Thyroid gland (tissue), 4 donors: ENCODE results near the gene SMIM35. TPM values are rescaled to one million over a fixed set of nuclear protein-coding genes. Genes with fewer than 3 reads are reported as not detected.

Source experiments
- DNase-seq, 2 donors: peaks; one replicate each; pipeline ENCODE4 v3.0.0-alpha.2; 2019
- H3K27ac ChIP-seq, 3 donors: fragments of 200-600 bp; sonication (generic); 1 replicate in 2 of 3; 2 replicates in 1 of 3; pipeline ENCODE4 v1.5.1; 2016 to 2019; ENCODE audit warnings: mild to moderate bottlenecking in 1 of 3, moderate library complexity in 1 of 3
- H3K27me3 ChIP-seq: fragments of 200-600 bp; sonication (generic); one replicate; pipeline ENCODE4 v1.5.1; 2019
- H3K36me3 ChIP-seq, 2 donors: fragments of 200-600 bp; sonication (generic); one replicate each; pipeline ENCODE4 v1.5.1; 2016 to 2019
- H3K4me1 ChIP-seq, 2 donors: fragments of 200-600 bp; sonication (generic); one replicate each; pipeline ENCODE4 v1.5.1; 2017 to 2019
- H3K4me3 ChIP-seq, 3 donors: fragments of 200-600 bp; sonication (generic); replicated peaks in 1 of 3; 1 replicate in 2 of 3; 2 replicates in 1 of 3; pipeline ENCODE4 v1.5.1; 2016; ENCODE audit warnings: mild to moderate bottlenecking in 1 of 3
- H3K9me3 ChIP-seq: fragments of 200-600 bp; sonication (generic); one replicate; pipeline ENCODE4 v1.5.1; 2017
- POLR2A ChIP-seq, 2 donors: fragments of 450-650 bp; IDR thresholded peaks; one replicate each; pipeline ENCODE4 v1.6.1; 2017; ENCODE audit warnings: antibody characterized with exemption in 2 of 2, mild to moderate bottlenecking in 2 of 2, moderate library complexity in 1 of 2
- WGBS, 2 donors: methylation state at CpG; one replicate each; pipeline ENCODE4 v1.1.5; 2017; 5-methylcytosine and 5-hydroxymethylcytosine counted together
- intact Hi-C: fragments of 100-400 bp; cut with DNase I; formaldehyde crosslinking; loops from one replicate; pipeline ENCODE4 v1.15.1; 2023
- total RNA-seq, 4 donors: library from RNA; depleted of rRNA; stranded (reverse); fragments of >200 nt; gene quantifications; one replicate each; pipeline ENCODE4 v1.2.3, GENCODE V29; 2016
- TF ChIP-seq, protein P1 (sequence below), 6 experiments: fragments of 200-600 bp in 3 of 6; fragments of 450-650 bp in 3 of 6; sonication (generic) in 3 of 6; IDR thresholded peaks; one replicate each; pipeline ENCODE4 v1.5.1; 2016 to 2019; ENCODE audit warnings: antibody characterized with exemption in 6 of 6, mild to moderate bottlenecking in 2 of 6, inconsistent platforms in 1 of 6, moderate library complexity in 1 of 6

SMIM35 gene
- total RNA-seq, 4 donors from 2014 or later, result not detected

DNA sequence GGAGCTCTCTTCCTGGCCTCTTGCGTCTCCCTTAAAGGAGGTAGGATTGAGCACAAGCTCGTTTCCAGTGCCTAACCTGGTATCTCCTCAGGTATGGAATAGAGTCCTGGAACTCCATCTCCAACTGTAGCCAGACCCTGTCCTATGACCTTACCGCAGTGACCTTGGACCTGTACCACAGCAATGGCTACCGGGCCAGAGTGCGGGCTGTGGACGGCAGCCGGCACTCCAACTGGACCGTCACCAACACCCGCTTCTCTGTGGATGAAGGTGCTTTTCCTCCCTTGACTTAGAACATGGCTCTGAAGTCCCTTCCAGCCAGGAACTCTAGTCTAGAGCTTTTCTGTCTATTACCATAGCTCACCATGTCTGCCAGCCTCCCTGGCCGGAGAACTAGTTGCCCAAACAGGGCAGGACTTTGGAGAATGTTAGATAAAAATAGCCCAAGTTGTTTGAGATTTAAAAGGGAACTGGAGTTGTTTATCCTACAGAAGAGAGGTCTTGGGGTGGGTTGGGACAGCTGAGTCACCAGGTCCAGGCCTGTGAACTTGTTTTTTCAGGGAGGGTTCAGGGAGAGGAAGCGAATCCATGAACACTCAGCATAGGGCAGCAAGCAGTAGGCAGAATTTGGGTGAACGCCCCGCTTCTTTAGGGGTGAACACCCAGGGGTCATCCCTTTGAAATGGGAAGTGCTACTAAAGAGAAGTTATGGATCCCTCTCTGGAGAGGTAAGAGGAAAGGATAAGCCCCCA lies 97.2 kb downstream of the SMIM35 start:
- no peaks in the 10 kb centered on the region for H3K27me3 ChIP-seq
- no peaks in the 10 kb centered on the region for H3K9me3 ChIP-seq
- H3K27ac ChIP-seq, result no peak overlapping the region
- peaks cover 0 to 16% of the 10 kb centered on the region in 2 donors for H3K4me1 ChIP-seq
- no peak for TF ChIP-seq POLR2A (IDR thresholded peaks at IDR 0.05)
- TF ChIP-seq, protein P1, sequence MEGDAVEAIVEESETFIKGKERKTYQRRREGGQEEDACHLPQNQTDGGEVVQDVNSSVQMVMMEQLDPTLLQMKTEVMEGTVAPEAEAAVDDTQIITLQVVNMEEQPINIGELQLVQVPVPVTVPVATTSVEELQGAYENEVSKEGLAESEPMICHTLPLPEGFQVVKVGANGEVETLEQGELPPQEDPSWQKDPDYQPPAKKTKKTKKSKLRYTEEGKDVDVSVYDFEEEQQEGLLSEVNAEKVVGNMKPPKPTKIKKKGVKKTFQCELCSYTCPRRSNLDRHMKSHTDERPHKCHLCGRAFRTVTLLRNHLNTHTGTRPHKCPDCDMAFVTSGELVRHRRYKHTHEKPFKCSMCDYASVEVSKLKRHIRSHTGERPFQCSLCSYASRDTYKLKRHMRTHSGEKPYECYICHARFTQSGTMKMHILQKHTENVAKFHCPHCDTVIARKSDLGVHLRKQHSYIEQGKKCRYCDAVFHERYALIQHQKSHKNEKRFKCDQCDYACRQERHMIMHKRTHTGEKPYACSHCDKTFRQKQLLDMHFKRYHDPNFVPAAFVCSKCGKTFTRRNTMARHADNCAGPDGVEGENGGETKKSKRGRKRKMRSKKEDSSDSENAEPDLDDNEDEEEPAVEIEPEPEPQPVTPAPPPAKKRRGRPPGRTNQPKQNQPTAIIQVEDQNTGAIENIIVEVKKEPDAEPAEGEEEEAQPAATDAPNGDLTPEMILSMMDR (IDR thresholded peaks at IDR 0.05), result no peak
- no peaks in the 10 kb centered on the region for H3K36me3 ChIP-seq
- intact Hi-C loops, result no loop called here
- H3K4me3 ChIP-seq, result no peak overlapping the region
- WGBS, 2 donors, result 87 to 96% methylated on average over 13 of the region's 13 CpGs
- no peak for DNase-seq

DNA sequence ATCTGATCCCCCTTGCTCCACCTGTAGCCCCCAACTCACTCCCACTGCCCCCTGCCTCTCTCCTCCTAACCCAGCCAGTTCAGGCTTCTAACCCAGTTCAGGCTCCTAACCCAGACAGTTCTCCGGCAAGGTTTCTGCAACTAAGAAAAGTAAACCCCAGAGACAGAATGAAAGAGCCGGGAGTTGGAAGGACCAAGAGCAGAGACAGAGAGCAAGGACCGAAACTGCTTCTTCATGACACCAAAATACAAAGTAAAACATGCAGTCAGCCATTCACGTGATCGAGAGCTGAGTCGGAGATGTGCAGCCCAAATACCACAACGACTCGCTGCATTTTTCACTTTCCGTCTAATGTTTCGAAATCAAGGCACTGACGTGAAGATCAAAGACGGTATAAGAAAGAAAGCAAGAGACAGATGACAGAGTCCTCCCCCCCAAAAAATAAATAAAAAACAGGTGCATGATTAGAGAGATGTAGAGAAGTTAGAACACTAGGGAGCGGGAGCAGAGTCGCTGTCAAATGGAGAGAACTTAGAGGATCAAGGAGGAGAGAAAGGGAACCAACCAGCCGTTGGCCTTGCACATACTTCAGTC lies 99.7 kb downstream of the SMIM35 start:
- peak overlapping the region in 1 of 3 donors; percentile 88 for H3K27ac ChIP-seq
- no peaks in the 10 kb centered on the region for H3K9me3 ChIP-seq
- peak overlapping the region in 1 of 3 donors; percentile 46 for H3K4me3 ChIP-seq
- H3K4me1 ChIP-seq, result peaks cover 0 to 16% of the 10 kb centered on the region in 2 donors
- TF ChIP-seq, protein P1 (IDR thresholded peaks at IDR 0.05), result no peak
- no peak for TF ChIP-seq POLR2A (IDR thresholded peaks at IDR 0.05)
- WGBS, 2 donors, result 77 to 82% methylated on average over 15 of the region's 15 CpGs
- no peaks in the 10 kb centered on the region for H3K36me3 ChIP-seq
- DNase-seq, result no peak
- intact Hi-C loops, result no loop called here
- no peaks in the 10 kb centered on the region for H3K27me3 ChIP-seq

DNA sequence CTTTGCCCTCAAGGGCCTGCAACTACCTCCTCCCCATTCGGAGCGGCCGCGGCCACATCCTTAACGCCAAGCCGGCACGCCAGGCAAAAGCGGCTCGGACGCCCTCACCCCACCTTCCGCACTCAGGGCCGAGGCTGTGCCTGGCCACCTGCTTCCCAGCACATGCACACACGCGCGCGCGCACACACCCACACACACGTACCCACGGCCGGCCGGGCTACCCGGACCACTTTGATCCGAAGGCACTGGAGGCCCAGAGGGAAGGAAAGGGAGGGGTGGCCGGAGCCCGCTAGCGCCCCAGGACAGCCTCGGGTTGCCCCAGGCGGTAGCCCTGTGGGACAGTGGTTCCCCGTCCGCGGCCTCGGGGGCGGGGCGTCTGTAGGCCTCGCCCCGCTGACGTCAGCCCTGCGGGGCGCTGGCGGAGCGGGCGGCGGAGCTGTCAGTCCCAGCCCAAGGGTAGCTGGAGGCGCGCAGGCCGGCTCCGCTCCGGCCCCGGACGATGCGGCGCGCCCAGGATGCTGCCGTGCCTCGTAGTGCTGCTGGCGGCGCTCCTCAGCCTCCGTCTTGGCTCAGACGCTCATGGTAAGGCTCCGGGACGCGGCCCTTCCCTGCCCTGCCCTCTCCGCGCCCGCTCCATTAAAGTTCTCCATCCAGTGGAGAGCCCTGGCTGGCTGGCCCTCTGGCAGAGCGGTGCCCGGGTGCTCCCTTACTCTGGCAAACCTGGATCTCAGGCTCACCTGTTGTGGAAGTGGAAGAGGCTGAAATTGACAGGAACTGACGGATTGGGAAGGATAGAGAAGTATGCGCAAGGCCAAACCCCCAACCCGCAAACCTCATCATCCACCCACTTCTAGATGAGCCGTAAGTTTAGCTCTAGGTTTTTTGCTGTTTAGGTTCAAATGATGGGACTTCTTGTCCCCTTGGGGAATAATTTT lies 100.5 kb downstream of the SMIM35 start, which contains the start of gene IL10RA:
TSS of gene IL10RA (plus strand) at position 442 of the 935 bp plus-strand sequence. CDS start at position 516, 74 bp downstream.
- Histone ChIP-seq H3K4me3 (peak within 1 kb of the TSS; percentile 19 to 46 (median 25)), H3K4me1 (peaks cover 4 to 24% of the 10 kb centered on the region in 2 donors), H3K27me3 (no peaks in the 10 kb centered on the region), H3K27ac (peak within 1 kb of the TSS in 2 of 3 donors; percentile 67 to 88), H3K9me3 (no peaks in the 10 kb centered on the region), H3K36me3 (no peaks in the 10 kb centered on the region)
- WGBS, 2 donors, result 13 to 49% methylated on average over 4 to 29 of the region's 71 CpGs
- DNase-seq, result peak; percentile 78 to 82
- TF ChIP-seq, protein P1 (IDR thresholded peaks at IDR 0.05), result no peak
- TF ChIP-seq POLR2A (IDR thresholded peaks at IDR 0.05), result peak; percentile 47 to 89
- intact Hi-C loops, result no loop called here

DNA sequence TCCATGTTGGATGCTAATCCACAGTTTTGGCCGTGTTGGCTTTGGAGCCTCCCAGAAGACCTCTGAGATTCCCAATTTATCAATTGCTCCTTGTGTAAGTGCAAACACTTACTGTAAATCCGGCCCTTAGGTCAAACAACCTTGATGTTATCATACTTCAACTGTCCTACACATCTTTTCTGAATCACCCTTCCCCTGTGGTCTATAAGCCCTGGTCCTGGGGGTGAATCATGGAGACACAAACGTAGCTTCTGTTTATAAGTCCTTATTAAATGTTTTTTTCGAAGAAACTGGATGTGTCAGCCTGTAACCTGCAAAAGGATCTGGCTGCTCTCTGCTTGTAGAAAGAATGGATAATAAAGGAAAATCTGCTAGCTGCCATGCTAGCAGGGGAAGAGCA lies 102.3 kb downstream of the SMIM35 start:
- WGBS, 2 donors, result 87 to 90% methylated on average over 4 of the region's 4 CpGs
- DNase-seq, result no peak
- Histone ChIP-seq H3K4me3 (no peak overlapping the region), H3K9me3 (no peaks in the 10 kb centered on the region), H3K4me1 (peaks cover 7 to 39% of the 10 kb centered on the region in 2 donors), H3K36me3 (no peaks in the 10 kb centered on the region), H3K27ac (no peak overlapping the region), H3K27me3 (no peaks in the 10 kb centered on the region)
- TF ChIP-seq, protein P1 (IDR thresholded peaks at IDR 0.05), result no peak
- TF ChIP-seq POLR2A (IDR thresholded peaks at IDR 0.05), result no peak
- intact Hi-C loops, result no loop called here
